Measurements from ENCODE around the gene GPR150.
A peak's percentile ranks its signal among the peaks of the same experiment; 100 is the strongest.

Gene GPR150

GRCh38 chr5:95605786-95606185 is 14.1 kb upstream of the GPR150 start:
- no peak for TF ChIP-seq POLR2A (IDR thresholded peaks at IDR 0.05; ENCODE audit: low read depth, low read length)
- no peak for TF ChIP-seq POLR2AphosphoS5 (IDR thresholded peaks at IDR 0.05; ENCODE audit: low read depth, low read length)
- DNase-seq (ENCODE audit: insufficient read length, low spot score) = no peak
- FAIRE-seq = no peak

- FAIRE-seq = no peak
- TF ChIP-seq PAX5 (IDR thresholded peaks at IDR 0.05; ENCODE audit: insufficient read depth, low read length, severe bottlenecking) (no peak), SPI1 (IDR thresholded peaks at IDR 0.05; ENCODE audit: low read depth, low read length) (no peak), POU2F2 (IDR thresholded peaks at IDR 0.05; ENCODE audit: low read depth, low read length) (no peak), POLR2A (IDR thresholded peaks at IDR 0.05; ENCODE audit: low read depth, low read length) (no peak), TAF1 (IDR thresholded peaks at IDR 0.05; ENCODE audit: low read depth, low read length) (no peak), POLR2AphosphoS5 (IDR thresholded peaks at IDR 0.05; ENCODE audit: low read depth, low read length) (no peak)
- DNase-seq (ENCODE audit: insufficient read length, low spot score) = no peak
Measured at GRCh38 chr5:95606419-95606818, 13.5 kb upstream of the GPR150 start.

GRCh38 chr5:95609711-95610110 is 10.2 kb upstream of the GPR150 start:
- TF ChIP-seq TAF1 (IDR thresholded peaks at IDR 0.05; ENCODE audit: low read depth, low read length) (no peak), POLR2A (IDR thresholded peaks at IDR 0.05; ENCODE audit: low read depth, low read length) (no peak), PAX5 (IDR thresholded peaks at IDR 0.05; ENCODE audit: insufficient read depth, low read length, severe bottlenecking) (no peak), SPI1 (IDR thresholded peaks at IDR 0.05; ENCODE audit: low read depth, low read length) (no peak), POLR2AphosphoS5 (IDR thresholded peaks at IDR 0.05; ENCODE audit: low read depth, low read length) (no peak), POU2F2 (IDR thresholded peaks at IDR 0.05; ENCODE audit: low read depth, low read length) (no peak)
- FAIRE-seq (no peak), DNase-seq (ENCODE audit: insufficient read length, low spot score) (no peak)

- FAIRE-seq (no peak), DNase-seq (ENCODE audit: insufficient read length, low spot score) (no peak)
- TF ChIP-seq PAX5 (IDR thresholded peaks at IDR 0.05; ENCODE audit: insufficient read depth, low read length, severe bottlenecking) = no peak
- no peak for TF ChIP-seq POLR2AphosphoS5 (IDR thresholded peaks at IDR 0.05; ENCODE audit: low read depth, low read length)
- TF ChIP-seq POLR2A (IDR thresholded peaks at IDR 0.05; ENCODE audit: low read depth, low read length) = no peak
- TF ChIP-seq SPI1 (IDR thresholded peaks at IDR 0.05; ENCODE audit: low read depth, low read length) = no peak
- no peak for TF ChIP-seq TAF1 (IDR thresholded peaks at IDR 0.05; ENCODE audit: low read depth, low read length)
- TF ChIP-seq POU2F2 (IDR thresholded peaks at IDR 0.05; ENCODE audit: low read depth, low read length) = no peak
Measured at GRCh38 chr5:95610546-95610945, 9.3 kb upstream of the GPR150 start.

- DNase-seq (ENCODE audit: insufficient read length, low spot score) (no peak), FAIRE-seq (no peak)
- no peak for TF ChIP-seq TAF1 (IDR thresholded peaks at IDR 0.05; ENCODE audit: low read depth, low read length)
- no peak for TF ChIP-seq PAX5 (IDR thresholded peaks at IDR 0.05; ENCODE audit: insufficient read depth, low read length, severe bottlenecking)
- TF ChIP-seq POU2F2 (IDR thresholded peaks at IDR 0.05; ENCODE audit: low read depth, low read length) = no peak
- no peak for TF ChIP-seq SPI1 (IDR thresholded peaks at IDR 0.05; ENCODE audit: low read depth, low read length)
- TF ChIP-seq POLR2AphosphoS5 (IDR thresholded peaks at IDR 0.05; ENCODE audit: low read depth, low read length) = no peak
- TF ChIP-seq POLR2A (IDR thresholded peaks at IDR 0.05; ENCODE audit: low read depth, low read length) = no peak
Measured at GRCh38 chr5:95611396-95611795, 8.5 kb upstream of the GPR150 start.

GRCh38 chr5:95613514-95613913 is 6.4 kb upstream of the GPR150 start:
- no peak for DNase-seq (ENCODE audit: insufficient read length, low spot score)
- FAIRE-seq = no peak
- TF ChIP-seq TAF1 (IDR thresholded peaks at IDR 0.05; ENCODE audit: low read depth, low read length) = no peak
- no peak for TF ChIP-seq POLR2AphosphoS5 (IDR thresholded peaks at IDR 0.05; ENCODE audit: low read depth, low read length)
- TF ChIP-seq PAX5 (IDR thresholded peaks at IDR 0.05; ENCODE audit: insufficient read depth, low read length, severe bottlenecking) = no peak
- no peak for TF ChIP-seq POU2F2 (IDR thresholded peaks at IDR 0.05; ENCODE audit: low read depth, low read length)
- TF ChIP-seq POLR2A (IDR thresholded peaks at IDR 0.05; ENCODE audit: low read depth, low read length) = no peak
- no peak for TF ChIP-seq SPI1 (IDR thresholded peaks at IDR 0.05; ENCODE audit: low read depth, low read length)

- TF ChIP-seq TAF1 (IDR thresholded peaks at IDR 0.05; ENCODE audit: low read depth, low read length) = no peak
- no peak for TF ChIP-seq POLR2A (IDR thresholded peaks at IDR 0.05; ENCODE audit: low read depth, low read length)
- no peak for TF ChIP-seq POLR2AphosphoS5 (IDR thresholded peaks at IDR 0.05; ENCODE audit: low read depth, low read length)
- peak; percentile 96 for TF ChIP-seq SPI1 (IDR thresholded peaks at IDR 0.05; ENCODE audit: low read depth, low read length)
- TF ChIP-seq PAX5 (IDR thresholded peaks at IDR 0.05; ENCODE audit: insufficient read depth, low read length, severe bottlenecking) = no peak
- no peak for DNase-seq (ENCODE audit: insufficient read length, low spot score)
- FAIRE-seq = peak; percentile 71
Measured at GRCh38 chr5:95615164-95615467, 4.8 kb upstream of the GPR150 start.

- no peak for FAIRE-seq
- TF ChIP-seq TAF1 (IDR thresholded peaks at IDR 0.05; ENCODE audit: low read depth, low read length) (no peak), SPI1 (IDR thresholded peaks at IDR 0.05; ENCODE audit: low read depth, low read length) (peak; percentile 96), POU2F2 (IDR thresholded peaks at IDR 0.05; ENCODE audit: low read depth, low read length) (no peak), PAX5 (IDR thresholded peaks at IDR 0.05; ENCODE audit: insufficient read depth, low read length, severe bottlenecking) (no peak)
- DNase-seq (ENCODE audit: insufficient read length, low spot score) = no peak
Measured at GRCh38 chr5:95617057-95617456, 2.8 kb upstream of the GPR150 start.

GRCh38 chr5:95619096-95619495 is 791 bp upstream of the GPR150 start:
- TF ChIP-seq POU2F2 (IDR thresholded peaks at IDR 0.05; ENCODE audit: low read depth, low read length) = no peak
- no peak for DNase-seq (ENCODE audit: insufficient read length, low spot score)
- FAIRE-seq = no peak

GRCh38 chr5:95619514-95620029 is 315 bp upstream of the GPR150 start:
- FAIRE-seq (no peak), DNase-seq (ENCODE audit: insufficient read length, low spot score) (no peak)
- no peak for TF ChIP-seq PAX5 (IDR thresholded peaks at IDR 0.05; ENCODE audit: insufficient read depth, low read length, severe bottlenecking)
- 0 out of 2 replicates have a peak, but pooled peaks have one; percentile 15 for TF ChIP-seq SPI1 (IDR thresholded peaks at IDR 0.05; ENCODE audit: low read depth, low read length)

All from GM12891 (cell line).